HL-60/S4 treated with retinoic acid at 250 ng/mL for 4 days and 3 days (cell line): ENCODE measurements around the gene SLC25A33.
"Not testable (repeated sequence)": the region's sequence is repeated elsewhere in the genome, so short reads cannot be mapped to it uniquely, and the experiment has no call there.

Experiments used
- in situ Hi-C: fragments of 300-500 bp; cut with MboI; formaldehyde crosslinking; loops from 2 replicates; pipeline ENCODE4 v1.7.0; 2022; ENCODE audit warnings: low sequenced_read_pairs

SLC25A33 gene

DNA sequence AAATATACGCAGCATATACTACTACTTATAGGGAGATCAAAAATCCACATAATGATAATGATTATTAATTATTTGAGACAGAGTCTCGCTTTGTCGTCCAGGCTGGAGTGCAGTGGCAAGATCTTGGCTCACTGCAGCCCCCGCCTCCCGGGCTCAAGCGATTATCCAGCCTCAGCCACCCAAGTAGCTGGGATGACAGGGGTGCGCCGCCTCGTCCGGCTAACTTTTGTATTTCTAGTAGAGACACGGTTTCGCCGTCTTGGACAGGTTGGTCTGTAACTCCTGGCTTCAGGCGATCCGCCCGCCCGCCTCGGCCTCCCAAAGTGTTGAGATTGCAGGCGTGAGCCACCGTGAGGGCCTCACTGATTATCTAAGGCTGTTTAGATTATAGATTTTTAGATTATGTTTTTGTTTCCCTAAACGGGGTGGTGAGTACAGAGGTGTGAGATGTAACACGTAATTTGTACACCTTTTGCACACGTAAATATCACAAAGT lies 548 bp upstream of the SLC25A33 start:
- in situ Hi-C loops: no loop called here

DNA sequence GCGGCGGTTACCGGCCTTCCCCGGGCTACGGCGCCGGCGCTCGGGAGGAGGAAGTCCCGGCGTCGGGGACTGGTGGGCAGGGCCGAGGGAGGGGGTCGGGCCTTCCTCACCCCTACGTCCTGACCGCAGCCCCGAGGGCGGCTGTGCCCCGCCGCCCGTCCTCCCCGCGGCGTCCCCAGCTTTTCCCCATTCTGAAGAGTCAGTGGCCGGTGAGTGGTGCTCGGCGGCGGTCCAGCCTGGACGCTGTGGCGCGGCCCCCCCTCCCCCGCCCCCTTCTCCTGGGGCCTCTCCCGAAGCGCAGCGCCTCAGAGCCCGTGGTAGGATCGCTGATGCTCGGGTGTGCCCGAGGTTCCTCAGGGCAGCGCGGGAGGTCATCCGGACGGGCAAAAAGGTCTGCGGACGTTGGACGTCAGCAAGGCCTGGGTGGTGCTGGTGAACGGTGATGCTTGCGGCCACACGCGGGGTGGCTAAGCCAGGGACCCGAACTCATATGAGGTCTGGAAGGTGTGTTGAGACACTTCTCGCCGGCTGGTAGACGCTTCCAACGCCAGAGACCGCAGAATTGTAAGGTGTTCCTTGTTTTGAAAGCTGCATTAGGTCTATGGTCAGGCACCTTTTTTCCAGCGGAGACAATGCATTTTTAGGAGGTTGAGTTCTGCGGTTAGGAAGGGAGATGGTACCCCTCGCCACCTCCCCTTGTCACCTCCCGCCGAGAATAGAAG lies 725 bp downstream of the SLC25A33 start:
- in situ Hi-C loops: no loop called here

DNA sequence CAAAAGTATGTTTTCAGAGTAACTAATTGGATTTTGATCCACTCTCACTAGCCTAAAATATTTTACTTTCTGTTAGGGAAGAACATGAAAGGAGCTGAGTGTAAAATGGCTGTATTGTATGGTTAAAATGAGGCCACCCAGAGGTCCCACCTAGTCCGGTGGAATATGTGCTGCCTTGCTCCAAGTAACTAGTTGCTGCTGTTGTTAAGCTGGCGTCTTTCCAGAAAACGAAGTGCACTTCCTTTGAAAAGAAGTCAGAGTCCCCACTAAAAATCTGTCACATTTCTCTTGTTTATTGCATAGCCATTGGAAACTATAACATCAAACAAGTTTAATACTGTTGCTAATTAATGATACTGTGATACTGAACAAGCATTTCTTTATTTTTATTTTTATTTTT lies 3.2 kb downstream of the SLC25A33 start:
- in situ Hi-C loops: no loop called here

DNA sequence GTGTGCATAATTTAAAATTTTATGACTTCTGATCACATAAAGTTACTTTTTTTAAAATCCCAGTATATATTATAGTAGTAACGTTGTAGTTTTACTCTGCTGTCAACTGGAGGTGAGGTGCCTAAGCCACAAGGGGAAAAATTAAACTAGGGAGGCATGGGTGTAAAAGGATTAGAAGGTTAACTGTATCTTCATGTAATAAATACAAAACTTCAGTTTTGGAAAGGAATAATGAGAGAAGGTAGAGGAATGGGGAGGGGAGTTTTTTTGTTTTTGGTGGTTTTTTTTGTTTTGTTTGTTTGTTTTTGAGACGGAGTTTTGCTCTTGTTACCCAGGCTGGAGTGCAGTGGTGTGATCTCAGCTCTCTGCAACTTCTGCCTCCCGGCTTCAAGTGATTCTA lies 5.7 kb downstream of the SLC25A33 start:
- in situ Hi-C loops: no loop called here

DNA sequence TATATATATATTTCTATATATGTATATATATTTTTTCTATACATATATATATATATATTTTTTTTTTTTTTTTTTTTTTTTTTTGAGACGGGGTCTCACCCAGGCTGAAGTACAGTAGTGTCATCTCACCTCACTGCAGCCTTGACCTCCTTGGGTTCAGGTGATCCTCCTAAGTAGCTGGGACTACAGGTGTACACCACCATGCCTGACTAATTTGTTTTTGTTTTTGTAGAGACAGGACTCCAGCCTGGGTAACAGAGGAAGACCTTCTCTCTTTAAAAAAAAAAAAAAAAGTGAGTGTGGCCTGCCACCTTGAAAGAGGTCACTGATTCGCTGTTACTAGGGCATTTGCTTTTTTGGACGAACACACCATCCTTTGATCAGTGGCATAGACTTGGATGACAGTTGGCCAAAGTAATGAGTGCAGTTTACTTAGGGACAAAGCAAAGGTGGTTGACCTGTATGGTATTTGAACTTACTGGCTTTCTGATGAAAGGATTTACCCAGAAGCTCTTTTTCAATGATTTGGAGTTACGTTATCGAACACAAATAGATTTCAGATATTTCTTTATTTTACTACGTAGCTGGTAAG lies 10.8 kb downstream of the SLC25A33 start:
- in situ Hi-C loops: no loop called here

DNA sequence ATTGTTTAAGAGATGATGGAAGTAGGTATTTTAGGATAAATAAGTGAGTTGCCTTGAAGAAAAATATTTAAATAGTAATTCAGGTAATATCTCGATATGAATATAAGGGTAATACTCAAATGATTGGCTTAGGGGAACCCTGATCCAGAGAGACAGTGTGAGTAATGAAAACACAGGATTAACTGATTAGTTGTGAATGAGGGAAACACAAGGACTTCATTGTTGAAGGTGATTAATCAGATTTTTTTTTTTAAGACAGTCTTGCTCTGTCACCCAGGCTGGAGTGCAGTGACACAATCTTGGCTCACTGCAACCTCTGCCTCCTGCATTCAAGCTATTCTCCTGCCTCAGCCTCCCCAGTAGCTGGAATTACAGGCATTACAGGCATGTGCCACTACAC lies 12.7 kb downstream of the SLC25A33 start:
- in situ Hi-C loops: no loop called here

DNA sequence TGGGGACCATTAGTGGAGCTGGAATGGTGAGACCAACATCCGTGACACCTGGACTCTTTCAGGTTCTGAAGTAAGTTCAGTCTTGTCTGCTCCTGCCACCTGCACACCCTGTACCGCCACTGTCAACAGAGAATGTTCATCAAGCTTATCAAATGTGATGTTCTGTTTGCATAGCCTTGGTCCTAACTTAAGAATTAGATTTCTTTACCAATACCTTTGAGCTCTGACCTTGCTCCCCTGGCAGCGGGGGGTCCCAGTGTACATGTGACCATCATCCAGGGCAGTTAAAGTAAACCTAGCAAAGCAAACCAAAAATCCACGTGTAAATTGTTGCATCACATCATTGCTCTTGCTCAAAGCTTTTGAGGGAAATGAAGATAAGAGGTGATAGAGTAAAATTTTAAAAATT lies 14.5 kb downstream of the SLC25A33 start:
- in situ Hi-C loops: no loop called here

DNA sequence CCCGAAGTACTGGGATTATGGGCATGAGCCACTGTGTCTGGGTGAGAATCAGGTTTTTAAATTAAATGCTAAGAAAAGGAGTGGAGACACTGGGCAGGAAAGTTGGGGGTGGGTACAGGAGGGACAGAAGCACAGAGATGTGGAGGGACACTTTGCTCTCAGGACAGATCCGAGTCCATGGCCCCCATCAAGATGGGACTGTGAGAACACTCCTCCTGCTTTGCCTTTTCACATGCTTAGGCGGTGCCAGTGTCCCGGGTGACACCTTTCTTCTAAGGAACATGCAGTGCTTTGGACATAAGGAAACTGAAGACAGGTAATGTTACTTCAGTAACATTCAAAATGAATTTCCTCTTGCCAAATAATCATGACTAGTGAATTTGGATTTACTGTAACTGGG lies 16.7 kb downstream of the SLC25A33 start:
- in situ Hi-C loops: no loop called here

DNA sequence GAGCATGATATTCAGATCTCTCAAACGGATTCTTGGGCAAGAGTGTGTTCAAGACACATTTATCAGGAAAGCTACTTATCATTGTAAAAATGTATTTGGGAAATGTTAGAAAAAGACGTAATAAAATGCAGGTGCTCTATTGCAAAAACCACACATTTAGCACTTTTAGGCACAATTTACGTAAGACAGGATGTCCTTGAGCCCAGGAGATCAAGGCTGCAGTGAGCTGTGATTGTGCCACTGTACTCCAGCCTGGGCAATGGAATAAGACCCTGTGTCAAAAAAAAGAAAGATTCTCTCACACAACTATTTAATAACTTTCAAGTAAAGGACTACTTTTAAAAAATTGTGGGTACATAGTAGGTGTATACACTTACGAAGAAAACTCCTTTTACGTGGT lies 18.4 kb downstream of the SLC25A33 start:
- in situ Hi-C loops: no loop called here

DNA sequence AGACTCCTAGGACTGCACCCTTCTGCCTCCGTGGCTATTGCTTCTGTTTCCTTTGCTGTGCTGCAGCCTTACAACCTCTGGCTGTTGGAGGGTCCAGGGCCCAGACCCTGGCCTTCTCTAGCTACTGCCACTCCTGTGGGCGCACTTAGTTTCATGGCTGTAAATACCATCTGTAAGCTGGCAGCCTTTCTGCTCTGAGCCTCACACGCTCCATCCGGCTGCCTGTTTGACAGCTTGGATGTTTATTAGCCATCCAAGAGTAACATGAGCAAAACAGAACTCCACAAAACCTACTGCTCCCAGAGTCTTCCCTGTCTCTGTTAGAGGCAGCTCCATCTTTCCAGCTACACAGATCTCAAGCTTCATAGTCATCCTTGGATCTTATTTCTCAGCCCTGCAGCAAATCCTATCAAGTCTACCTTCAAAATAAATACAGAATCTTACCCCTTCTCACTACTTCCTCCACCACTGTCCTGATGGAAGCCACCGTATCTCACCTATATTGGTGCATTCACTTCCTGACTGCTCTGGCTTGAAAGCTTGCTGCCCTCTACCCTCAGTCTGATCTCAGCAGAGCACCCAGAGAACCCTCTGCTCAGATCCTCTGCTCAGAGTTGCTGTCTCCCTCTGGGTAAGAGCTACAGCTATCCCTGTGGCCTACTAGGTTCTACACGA lies 19.1 kb downstream of the SLC25A33 start:
- in situ Hi-C loops: no loop called here

DNA sequence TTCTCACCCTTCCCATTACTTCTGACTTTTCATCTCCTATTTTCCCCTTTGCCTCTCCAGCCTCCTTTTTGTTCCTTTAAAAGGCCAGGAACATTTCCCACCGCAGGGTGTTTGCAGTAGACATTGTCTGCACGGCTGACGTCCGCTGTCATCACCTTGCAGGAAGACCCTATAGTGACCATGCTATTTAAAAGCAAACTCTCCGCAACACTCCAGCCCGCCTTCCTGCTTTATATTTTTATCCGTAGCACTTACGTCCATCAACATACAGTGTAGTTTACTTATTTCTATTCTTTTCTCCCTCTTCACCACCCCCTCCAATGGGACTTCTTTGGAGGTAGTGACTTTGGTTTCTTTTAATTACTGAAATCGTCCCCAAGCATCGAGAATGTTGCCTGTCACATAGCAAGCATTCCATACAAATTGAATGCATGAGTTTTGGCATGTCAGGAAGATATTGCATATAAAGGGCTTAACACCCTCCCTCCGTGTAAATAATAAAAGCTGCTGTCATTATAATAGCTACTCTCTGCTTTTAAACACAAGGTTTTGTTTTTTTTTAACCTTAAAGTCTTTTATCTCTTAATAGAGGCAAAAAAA lies 19.8 kb downstream of the SLC25A33 start:
- in situ Hi-C loops: no loop called here

DNA sequence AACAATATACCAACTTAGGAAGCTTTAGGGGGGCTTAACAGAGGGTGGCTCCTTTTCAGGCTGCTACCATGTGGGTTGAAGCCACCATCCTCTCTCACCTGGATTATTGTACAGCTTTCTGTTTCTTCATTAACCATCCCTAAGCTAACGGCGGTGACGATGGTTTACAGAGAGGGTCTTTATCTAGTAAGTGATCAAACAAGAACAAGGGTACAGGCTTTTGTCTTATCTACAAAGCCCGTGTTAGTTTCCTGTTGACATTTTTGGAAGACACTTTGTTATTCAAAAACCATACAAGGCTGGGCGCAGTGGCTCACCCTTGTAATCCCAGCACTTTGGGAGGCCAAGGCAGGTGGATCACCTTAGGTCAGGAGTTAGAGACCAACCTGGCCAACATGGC lies 20.4 kb downstream of the SLC25A33 start:
- in situ Hi-C loops: no loop called here

DNA sequence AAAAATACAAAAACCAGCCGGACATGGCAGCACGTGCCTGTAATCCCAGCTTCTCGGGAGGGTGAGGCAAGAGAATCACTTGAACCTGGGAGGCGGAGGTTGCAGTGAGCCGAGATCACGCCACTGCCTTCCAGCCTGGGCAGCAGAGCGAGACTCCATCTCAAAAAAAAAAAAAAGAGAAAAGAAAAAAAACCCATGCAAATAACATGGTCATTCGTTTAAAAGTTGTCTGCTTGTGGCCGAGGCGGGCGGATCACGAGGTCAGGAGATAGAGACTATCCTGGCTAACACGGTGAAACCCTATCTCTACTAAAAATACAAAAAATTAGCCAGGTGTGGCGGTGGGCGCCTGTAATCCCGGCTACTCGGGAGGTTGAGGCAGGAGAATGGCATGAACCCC lies 20.8 kb downstream of the SLC25A33 start:
- in situ Hi-C loops: not testable (repeated sequence)

DNA sequence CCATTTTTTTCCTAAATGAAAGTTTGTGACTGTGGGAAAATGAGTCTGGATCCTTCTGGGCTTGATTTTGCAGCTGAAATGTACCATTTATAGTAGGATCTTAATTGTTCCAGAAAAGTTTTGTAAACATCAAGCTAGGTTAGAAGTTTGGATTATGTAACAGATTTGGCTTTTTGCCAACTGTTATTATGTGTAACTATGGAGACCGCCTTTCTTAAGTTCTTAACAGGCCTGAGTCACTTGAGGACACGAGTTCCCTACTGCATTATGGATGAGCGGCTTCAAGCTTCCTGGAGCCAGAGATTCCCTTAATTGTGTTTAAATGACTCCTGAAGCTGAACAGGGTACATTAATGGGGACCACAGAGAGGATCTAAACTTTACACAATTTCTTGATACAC lies 22.2 kb downstream of the SLC25A33 start:
- in situ Hi-C loops: no loop called here

DNA sequence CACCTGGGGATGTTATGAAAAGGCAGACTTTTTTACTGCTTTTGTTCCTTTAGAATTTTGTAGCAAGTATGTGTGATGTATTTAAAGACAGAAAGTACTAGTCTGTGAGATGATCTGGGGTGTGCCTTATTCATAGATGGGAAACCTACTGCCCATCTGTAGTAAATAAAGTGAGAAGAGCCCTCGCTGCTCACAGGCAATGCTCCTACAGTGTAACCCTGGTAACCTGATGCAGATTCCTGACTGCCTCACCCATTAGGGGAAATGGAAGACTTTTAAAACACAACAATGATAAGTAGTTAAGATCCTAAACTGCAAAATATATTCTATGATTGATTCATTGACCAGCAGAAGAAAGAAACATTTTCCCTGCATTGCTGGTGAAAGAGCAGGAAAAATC lies 30.0 kb downstream of the SLC25A33 start:
- in situ Hi-C loops: no loop called here

DNA sequence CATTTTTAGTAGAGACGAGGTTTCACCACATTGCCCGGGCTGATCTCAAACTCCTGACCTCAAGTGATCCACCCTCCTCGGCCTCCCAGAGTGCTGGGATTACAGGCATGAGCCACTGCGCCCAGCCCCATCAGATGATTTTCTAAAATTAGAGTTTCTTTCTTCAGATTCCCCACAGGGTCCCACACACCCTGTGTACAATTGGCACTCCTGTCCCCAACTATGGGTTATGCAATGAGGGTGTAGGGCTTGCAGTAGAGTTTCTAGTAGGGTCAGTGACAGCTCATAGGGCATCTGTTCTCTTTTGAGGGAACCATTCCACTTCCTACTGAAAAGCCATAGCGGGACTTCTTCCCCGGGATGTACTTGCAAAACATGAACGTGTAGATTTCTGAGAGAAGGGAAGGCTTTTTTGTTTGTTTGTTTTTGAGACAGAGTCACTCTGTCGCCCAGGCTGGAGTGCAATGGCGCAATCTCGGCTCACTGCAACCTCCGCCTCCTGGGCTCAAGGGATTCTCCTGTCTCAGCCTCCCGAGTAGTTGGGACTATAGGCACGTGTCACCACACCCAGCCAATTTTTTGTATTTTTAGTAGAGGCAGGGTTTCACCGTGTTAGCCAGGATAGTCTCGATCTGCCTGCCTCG lies 31.7 kb downstream of the SLC25A33 start:
- in situ Hi-C loops: not testable (repeated sequence)

DNA sequence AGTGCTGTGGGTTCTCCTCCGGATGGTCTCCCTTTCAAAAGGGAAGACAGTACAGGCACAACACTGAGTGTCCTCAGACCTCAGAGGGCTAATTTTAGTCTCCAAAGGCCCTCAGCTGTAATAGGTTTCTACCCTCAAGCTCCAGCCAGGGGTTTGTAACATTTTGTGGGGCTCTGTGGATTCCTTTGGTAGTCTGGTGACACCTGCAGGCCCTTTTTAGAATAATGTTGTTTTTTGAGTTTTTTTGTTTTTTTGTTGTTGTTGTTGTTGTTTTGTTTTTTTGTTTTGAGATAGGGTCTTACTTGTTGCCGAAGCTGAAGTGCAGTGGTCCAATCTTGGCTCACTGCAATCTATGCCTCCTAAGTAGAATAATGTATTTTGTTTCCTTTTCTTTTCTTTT lies 34.5 kb downstream of the SLC25A33 start:
- in situ Hi-C loops: no loop called here

DNA sequence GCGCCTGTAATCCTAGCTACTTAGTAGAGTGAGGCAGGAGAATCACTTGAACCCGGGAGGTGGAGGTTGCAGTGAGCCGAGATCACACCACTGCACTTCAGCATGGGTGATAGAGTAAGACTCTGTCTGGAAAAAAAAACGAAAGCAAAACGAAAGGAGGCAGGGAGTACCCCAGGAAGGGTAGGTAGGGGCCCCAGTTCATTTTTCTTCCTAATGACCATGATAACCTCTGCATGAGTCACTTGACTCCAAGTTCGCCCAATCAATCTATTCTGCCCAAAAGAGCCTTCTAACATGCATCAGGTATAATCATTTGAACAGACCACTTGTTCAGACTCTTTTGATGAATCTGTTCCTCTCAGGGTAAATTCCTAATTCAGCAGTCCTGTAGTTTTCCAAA lies 36.2 kb downstream of the SLC25A33 start:
- in situ Hi-C loops: no loop called here

DNA sequence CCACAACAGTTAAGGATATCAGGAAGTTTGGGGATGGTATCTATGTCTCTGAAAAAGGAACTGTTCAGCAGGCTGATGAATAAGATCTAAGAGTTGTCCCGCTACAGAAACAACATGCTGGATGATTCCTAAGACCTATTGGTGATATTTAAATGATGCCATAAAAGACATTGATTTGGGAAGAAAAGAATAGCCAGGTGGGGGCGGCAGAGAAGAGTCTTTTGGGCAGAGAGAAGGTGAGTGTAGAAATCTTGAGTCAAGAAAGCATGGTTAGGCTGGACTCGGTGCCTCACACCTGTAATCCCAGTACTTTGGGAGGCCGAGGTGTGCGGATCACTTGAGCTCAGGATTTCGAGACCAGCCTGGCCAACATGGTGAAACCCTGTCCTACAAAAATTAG lies 37.6 kb downstream of the SLC25A33 start:
- in situ Hi-C loops: no loop called here

DNA sequence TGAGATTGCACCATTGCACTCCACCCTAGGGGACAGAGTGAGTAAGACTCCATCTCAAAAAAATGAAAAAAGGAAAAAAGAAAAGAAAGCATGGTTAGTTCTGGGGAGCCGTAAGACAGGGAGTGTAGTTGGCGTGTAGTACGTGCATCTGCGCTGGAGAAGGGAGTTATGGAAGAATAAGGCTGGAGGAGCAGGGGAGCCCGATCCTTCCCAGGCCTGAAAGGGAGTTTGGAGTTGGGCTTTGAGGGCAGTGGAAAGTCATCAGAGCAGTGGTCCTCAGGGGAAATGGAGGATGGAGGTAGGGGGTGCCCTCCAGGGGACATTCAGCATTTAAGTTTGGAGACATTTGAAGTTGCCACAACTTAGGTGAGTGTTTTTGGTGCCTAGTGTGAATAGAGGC lies 38.2 kb downstream of the SLC25A33 start:
- in situ Hi-C loops: no loop called here

DNA sequence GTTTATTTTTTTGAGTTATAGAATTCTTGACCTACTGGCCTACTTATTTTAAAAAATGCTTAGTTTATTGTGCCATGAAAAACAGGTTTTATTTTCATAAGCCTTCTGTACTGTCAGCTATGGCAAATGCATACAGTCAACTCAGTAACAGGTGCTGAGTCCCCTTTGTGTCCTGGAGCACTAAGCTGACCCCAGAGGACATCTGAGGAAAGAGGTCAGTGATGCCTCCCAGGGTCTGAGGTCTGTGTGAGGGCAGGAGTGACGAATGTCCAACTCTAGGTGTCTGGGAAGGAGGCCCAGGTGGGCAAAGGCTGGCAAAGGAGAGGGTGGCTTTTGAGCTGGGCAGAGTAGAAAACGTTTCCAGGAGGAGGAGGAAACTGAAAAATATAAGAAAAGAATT lies 41.7 kb downstream of the SLC25A33 start:
- in situ Hi-C loops: no loop called here
